ENCODE measurements around the gene GNAQ.
"Not testable (repeated sequence)": the region's sequence is repeated elsewhere in the genome, so short reads cannot be mapped to it uniquely, and the experiment has no call there.

GNAQ gene

GRCh38 chr9:78062710-78063109, 31.1 kb upstream of the GNAQ start:
- no peak overlapping the region for H3K4me2 ChIP-seq (ENCODE audit: insufficient read depth, low read length)
- H3K79me2 ChIP-seq (ENCODE audit: insufficient read depth, low read length) = no peaks in the 10 kb centered on the region
- no peaks in the 10 kb centered on the region for H4K20me1 ChIP-seq (ENCODE audit: insufficient read depth, low read length)
- no peak overlapping the region for H3K9ac ChIP-seq (ENCODE audit: low read depth, low read length)
- H3K27me3 ChIP-seq (ENCODE audit: insufficient read depth, low read length, poor library complexity) = no peaks in the 10 kb centered on the region
- H3K4me3 ChIP-seq (ENCODE audit: low read depth in 1 of 2, low read length in 2 of 2) = no peak overlapping the region
- no peak for TF ChIP-seq CTCF (IDR thresholded peaks at IDR 0.05; ENCODE audit: borderline replicate concordance, extremely low read depth, low read length, poor library complexity, severe bottlenecking)
- TF ChIP-seq EZH2 (IDR thresholded peaks at IDR 0.05; ENCODE audit: borderline replicate concordance, low read depth, low read length, severe bottlenecking) = no peak
- H3K36me3 ChIP-seq (ENCODE audit: insufficient read depth, low read length) = no peaks in the 10 kb centered on the region
- H3K4me1 ChIP-seq (ENCODE audit: insufficient read depth, low read length) = peaks cover 6% of the 10 kb centered on the region; the same call in 1 of the 2 replicates
- no peak overlapping the region for H3K27ac ChIP-seq (ENCODE audit: low read length)
- no peak for DNase-seq
- H2AFZ ChIP-seq (ENCODE audit: low read depth, low read length) = no peak overlapping the region
- H3K9me3 ChIP-seq (ENCODE audit: insufficient read depth, low read length, severe bottlenecking) = no peaks in the 10 kb centered on the region
- no peak for ATAC-seq (ENCODE audit: insufficient read depth, low read depth)

- not testable (repeated sequence) for DNase-seq; H3K79me2 ChIP-seq (ENCODE audit: insufficient read depth, low read length); H3K36me3 ChIP-seq (ENCODE audit: insufficient read depth, low read length); H3K4me2 ChIP-seq (ENCODE audit: insufficient read depth, low read length); H2AFZ ChIP-seq (ENCODE audit: low read depth, low read length); H4K20me1 ChIP-seq (ENCODE audit: insufficient read depth, low read length); H3K27ac ChIP-seq (ENCODE audit: low read length); H3K27me3 ChIP-seq (ENCODE audit: insufficient read depth, low read length, poor library complexity); ATAC-seq (ENCODE audit: insufficient read depth, low read depth); H3K9ac ChIP-seq (ENCODE audit: low read depth, low read length); H3K9me3 ChIP-seq (ENCODE audit: insufficient read depth, low read length, severe bottlenecking); H3K4me3 ChIP-seq (ENCODE audit: low read depth in 1 of 2, low read length in 2 of 2); H3K4me1 ChIP-seq (ENCODE audit: insufficient read depth, low read length)
Observed at GRCh38 chr9:78054218-78054617, 22.6 kb upstream of the GNAQ start.

GRCh38 chr9:78053627-78054026, 22.0 kb upstream of the GNAQ start:
- H3K4me2 ChIP-seq (ENCODE audit: insufficient read depth, low read length) = no peak overlapping the region
- H3K27ac ChIP-seq (ENCODE audit: low read length) = no peak overlapping the region
- no peak overlapping the region for H3K9ac ChIP-seq (ENCODE audit: low read depth, low read length)
- no peaks in the 10 kb centered on the region for H3K9me3 ChIP-seq (ENCODE audit: insufficient read depth, low read length, severe bottlenecking)
- TF ChIP-seq EZH2 (IDR thresholded peaks at IDR 0.05; ENCODE audit: borderline replicate concordance, low read depth, low read length, severe bottlenecking) = no peak
- TF ChIP-seq CTCF (IDR thresholded peaks at IDR 0.05; ENCODE audit: borderline replicate concordance, extremely low read depth, low read length, poor library complexity, severe bottlenecking) = no peak
- no peaks in the 10 kb centered on the region for H3K27me3 ChIP-seq (ENCODE audit: insufficient read depth, low read length, poor library complexity)
- H3K4me3 ChIP-seq (ENCODE audit: low read depth in 1 of 2, low read length in 2 of 2) = no peak overlapping the region
- ATAC-seq (ENCODE audit: insufficient read depth, low read depth) (no peak), DNase-seq (no peak)
- H3K79me2 ChIP-seq (ENCODE audit: insufficient read depth, low read length) = no peaks in the 10 kb centered on the region
- H3K36me3 ChIP-seq (ENCODE audit: insufficient read depth, low read length) = no peaks in the 10 kb centered on the region
- no peaks in the 10 kb centered on the region for H4K20me1 ChIP-seq (ENCODE audit: insufficient read depth, low read length)
- no peaks in the 10 kb centered on the region for H3K4me1 ChIP-seq (ENCODE audit: insufficient read depth, low read length)
- no peak overlapping the region for H2AFZ ChIP-seq (ENCODE audit: low read depth, low read length)

- Histone ChIP-seq H3K4me2 (ENCODE audit: insufficient read depth, low read length) (no peak overlapping the region), H3K36me3 (ENCODE audit: insufficient read depth, low read length) (no peaks in the 10 kb centered on the region), H3K4me1 (ENCODE audit: insufficient read depth, low read length) (no peaks in the 10 kb centered on the region), H3K27me3 (ENCODE audit: insufficient read depth, low read length, poor library complexity) (no peaks in the 10 kb centered on the region), H3K79me2 (ENCODE audit: insufficient read depth, low read length) (no peaks in the 10 kb centered on the region), H4K20me1 (ENCODE audit: insufficient read depth, low read length) (no peaks in the 10 kb centered on the region), H2AFZ (ENCODE audit: low read depth, low read length) (no peak overlapping the region), H3K27ac (ENCODE audit: low read length) (no peak overlapping the region), H3K9ac (ENCODE audit: low read depth, low read length) (no peak overlapping the region), H3K9me3 (ENCODE audit: insufficient read depth, low read length, severe bottlenecking) (no peaks in the 10 kb centered on the region), H3K4me3 (ENCODE audit: low read depth in 1 of 2, low read length in 2 of 2) (no peak overlapping the region)
- ATAC-seq (ENCODE audit: insufficient read depth, low read depth) (no peak), DNase-seq (no peak)
- TF ChIP-seq CTCF (IDR thresholded peaks at IDR 0.05; ENCODE audit: borderline replicate concordance, extremely low read depth, low read length, poor library complexity, severe bottlenecking) = no peak
- no peak for TF ChIP-seq EZH2 (IDR thresholded peaks at IDR 0.05; ENCODE audit: borderline replicate concordance, low read depth, low read length, severe bottlenecking)
Observed at GRCh38 chr9:78050421-78050820, 18.8 kb upstream of the GNAQ start.

Measured in DND-41 (cell line).